ENCODE measurements around the gene ARHGAP32. TPM values are rescaled to one million over a fixed set of nuclear protein-coding genes. Genes with fewer than 3 reads are reported as not detected.

Gene ARHGAP32
- polyA plus RNA-seq, 1 experiment, result 6.1 TPM

DNA sequence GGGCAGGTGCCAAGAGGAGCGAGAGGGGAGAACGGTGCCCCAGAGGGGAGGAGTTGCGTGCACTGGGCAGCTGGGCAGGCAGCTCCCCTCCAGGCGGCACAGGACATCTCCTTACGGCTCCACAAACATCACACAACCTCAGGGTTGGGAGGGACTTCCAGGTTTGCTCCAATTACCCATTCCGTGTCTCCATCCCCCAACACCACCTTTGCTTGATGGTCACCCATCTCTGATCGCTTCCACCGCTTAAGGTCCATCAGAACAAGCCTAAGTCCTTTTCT lies 235.0 kb downstream of the ARHGAP32 start:
- Histone ChIP-seq H3K36me3 (ENCODE audit: control insufficient read depth, insufficient read depth, low read length) (no peaks in the 10 kb centered on the region), H3K4me3 (ENCODE audit: low read depth, low read length) (no peak overlapping the region), H3K27me3 (ENCODE audit: control insufficient read depth, insufficient read depth, low read length) (peaks cover 1% of the 10 kb centered on the region)
- no peak for DNase-seq (ENCODE audit: low read depth)
- CTCF ChIA-PET, result interaction anchor here (0.8 to 10.0 kb wide), 26 partner anchors 10 to 925 kb away, joined by 3 to 253 read pairs (median 4); partner anchors contain the start of genes KCNJ1, KCNJ5 and TP53AIP1
- TF ChIP-seq, protein P1, sequence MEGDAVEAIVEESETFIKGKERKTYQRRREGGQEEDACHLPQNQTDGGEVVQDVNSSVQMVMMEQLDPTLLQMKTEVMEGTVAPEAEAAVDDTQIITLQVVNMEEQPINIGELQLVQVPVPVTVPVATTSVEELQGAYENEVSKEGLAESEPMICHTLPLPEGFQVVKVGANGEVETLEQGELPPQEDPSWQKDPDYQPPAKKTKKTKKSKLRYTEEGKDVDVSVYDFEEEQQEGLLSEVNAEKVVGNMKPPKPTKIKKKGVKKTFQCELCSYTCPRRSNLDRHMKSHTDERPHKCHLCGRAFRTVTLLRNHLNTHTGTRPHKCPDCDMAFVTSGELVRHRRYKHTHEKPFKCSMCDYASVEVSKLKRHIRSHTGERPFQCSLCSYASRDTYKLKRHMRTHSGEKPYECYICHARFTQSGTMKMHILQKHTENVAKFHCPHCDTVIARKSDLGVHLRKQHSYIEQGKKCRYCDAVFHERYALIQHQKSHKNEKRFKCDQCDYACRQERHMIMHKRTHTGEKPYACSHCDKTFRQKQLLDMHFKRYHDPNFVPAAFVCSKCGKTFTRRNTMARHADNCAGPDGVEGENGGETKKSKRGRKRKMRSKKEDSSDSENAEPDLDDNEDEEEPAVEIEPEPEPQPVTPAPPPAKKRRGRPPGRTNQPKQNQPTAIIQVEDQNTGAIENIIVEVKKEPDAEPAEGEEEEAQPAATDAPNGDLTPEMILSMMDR (IDR thresholded peaks at IDR 0.05; ENCODE audit: insufficient read depth, low read depth, low read length), result no peak
- POLR2A ChIA-PET, result interaction anchor here (0.9 kb wide), 1 partner anchor 67 kb away, joined by 3 read pairs; no protein-coding TSS in a partner anchor

DNA sequence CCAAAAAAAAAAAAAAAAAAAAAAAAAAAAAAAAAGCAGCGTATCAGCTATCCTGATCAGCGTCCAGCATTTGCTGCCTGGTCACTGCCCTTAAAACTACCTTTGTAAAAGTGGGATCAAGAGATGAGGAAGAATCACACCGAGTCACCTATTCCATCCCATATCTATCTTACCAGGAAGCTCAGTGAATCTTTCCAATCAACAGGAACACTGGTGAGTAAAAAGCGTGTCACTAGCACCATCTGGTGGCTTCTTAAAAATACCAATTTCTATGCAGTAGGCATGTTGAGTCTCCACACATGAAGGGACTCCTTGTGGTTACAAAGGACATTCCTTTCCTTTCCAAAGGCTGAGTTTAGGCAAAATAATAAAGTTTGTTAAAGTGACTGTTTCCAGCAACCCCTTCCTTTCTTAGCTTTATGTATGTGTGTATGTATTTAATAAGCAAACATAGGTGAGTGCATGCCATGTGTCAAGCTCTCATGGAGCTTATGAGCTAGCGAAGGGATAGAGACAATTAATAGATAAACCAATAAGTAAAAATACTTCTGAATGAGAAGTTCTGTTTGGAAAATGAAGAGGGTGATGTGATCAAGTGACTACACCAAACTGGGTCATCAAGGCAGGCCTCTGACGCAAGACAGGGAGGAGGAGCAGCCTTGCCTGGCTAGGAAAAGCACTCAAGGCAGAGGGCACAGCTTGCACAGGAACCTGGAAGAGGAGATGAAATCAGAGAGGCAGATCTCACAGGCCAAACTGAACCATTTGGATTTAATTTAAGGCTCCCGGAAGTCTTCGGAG lies 235.5 kb downstream of the ARHGAP32 start:
- ChIA-PET POLR2A (interaction anchor here (0.5 to 1.0 kb wide), 4 partner anchors 66 to 1153 kb away, joined by 3 to 4 read pairs (median 4); no protein-coding TSS in a partner anchor), CTCF (interaction anchor here (0.6 to 10.0 kb wide), 40 partner anchors 10 to 1467 kb away, joined by 3 to 253 read pairs (median 4); partner anchors contain the start of genes KCNJ1, KCNJ5 and TP53AIP1)
- TF ChIP-seq, protein P1 (IDR thresholded peaks at IDR 0.05; ENCODE audit: insufficient read depth, low read depth, low read length), result peak; percentile 65

DNA sequence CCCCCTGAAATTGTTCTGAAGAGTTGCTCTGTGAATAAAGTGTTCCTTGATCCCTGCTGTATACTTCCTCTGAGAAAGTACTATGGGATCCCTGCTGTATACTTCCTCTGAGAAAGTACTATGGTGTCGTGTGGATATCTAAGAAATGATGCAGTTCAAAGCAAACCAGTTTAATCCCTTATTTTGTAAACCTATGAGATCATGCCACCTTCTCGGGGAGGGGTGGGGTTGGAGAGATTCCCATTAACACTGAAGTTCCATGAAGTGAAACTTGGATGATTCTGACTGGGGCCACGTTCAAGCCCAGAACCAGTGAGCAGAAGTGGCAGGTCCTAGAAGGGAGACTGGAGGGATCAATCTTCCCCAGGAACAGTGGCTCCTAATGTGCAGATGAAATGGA lies 236.5 kb downstream of the ARHGAP32 start:
- ChIA-PET CTCF (interaction anchor here (0.7 to 10.0 kb wide), 14 partner anchors 9 to 1466 kb away, joined by 3 to 253 read pairs (median 5); partner anchors contain the start of gene KCNJ5), POLR2A (no interaction called here)
- no peak overlapping the region for H3K4me3 ChIP-seq (ENCODE audit: low read depth, low read length)
- no peaks in the 10 kb centered on the region for H3K36me3 ChIP-seq (ENCODE audit: control insufficient read depth, insufficient read depth, low read length)
- no peak for DNase-seq (ENCODE audit: low read depth)
- H3K27me3 ChIP-seq (ENCODE audit: control insufficient read depth, insufficient read depth, low read length), result peaks cover 1% of the 10 kb centered on the region
- TF ChIP-seq, protein P1 (IDR thresholded peaks at IDR 0.05; ENCODE audit: insufficient read depth, low read depth, low read length), result no peak

More for the DNA sequence above, 235.5 kb downstream of the ARHGAP32 start:
- Histone ChIP-seq H3K27me3 (ENCODE audit: control insufficient read depth, insufficient read depth, low read length) (peaks cover 1% of the 10 kb centered on the region), H3K36me3 (ENCODE audit: control insufficient read depth, insufficient read depth, low read length) (no peaks in the 10 kb centered on the region), H3K4me3 (ENCODE audit: low read depth, low read length) (no peak overlapping the region)
- DNase-seq (ENCODE audit: low read depth), result peak; percentile 26

DNA sequence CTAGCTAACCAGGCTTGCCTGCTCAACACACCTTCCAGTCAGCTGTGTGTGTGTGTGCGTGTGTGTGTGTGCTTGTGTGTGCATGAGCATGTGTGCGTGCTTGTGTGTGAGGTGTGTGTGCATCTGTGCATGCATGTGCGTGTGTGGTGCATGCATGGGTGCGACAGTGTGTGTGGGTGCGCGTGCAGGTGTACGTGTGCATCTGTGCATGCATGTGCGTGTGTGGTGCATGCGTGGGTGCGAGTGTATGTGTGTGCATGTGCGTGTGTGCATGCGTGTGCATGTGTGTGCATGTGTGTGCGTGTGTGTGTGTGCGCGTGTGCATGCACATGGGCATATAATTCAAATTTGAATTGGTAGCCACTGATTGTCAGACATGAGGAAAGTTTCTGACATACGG lies 239.0 kb downstream of the ARHGAP32 start:
- Histone ChIP-seq H3K36me3 (ENCODE audit: control insufficient read depth, insufficient read depth, low read length) (no peaks in the 10 kb centered on the region), H3K27me3 (ENCODE audit: control insufficient read depth, insufficient read depth, low read length) (peaks cover under 1% of the 10 kb centered on the region), H3K4me3 (ENCODE audit: low read depth, low read length) (no peak overlapping the region)
- CTCF ChIA-PET, result interaction anchor here (1.3 to 10.0 kb wide), 3 partner anchors 65 to 71 kb away, joined by 3 to 253 read pairs (median 7); partner anchors contain the start of gene KCNJ5
- TF ChIP-seq, protein P1 (IDR thresholded peaks at IDR 0.05; ENCODE audit: insufficient read depth, low read depth, low read length), result no peak
- POLR2A ChIA-PET, result no interaction called here
- no peak for DNase-seq (ENCODE audit: low read depth)

DNA sequence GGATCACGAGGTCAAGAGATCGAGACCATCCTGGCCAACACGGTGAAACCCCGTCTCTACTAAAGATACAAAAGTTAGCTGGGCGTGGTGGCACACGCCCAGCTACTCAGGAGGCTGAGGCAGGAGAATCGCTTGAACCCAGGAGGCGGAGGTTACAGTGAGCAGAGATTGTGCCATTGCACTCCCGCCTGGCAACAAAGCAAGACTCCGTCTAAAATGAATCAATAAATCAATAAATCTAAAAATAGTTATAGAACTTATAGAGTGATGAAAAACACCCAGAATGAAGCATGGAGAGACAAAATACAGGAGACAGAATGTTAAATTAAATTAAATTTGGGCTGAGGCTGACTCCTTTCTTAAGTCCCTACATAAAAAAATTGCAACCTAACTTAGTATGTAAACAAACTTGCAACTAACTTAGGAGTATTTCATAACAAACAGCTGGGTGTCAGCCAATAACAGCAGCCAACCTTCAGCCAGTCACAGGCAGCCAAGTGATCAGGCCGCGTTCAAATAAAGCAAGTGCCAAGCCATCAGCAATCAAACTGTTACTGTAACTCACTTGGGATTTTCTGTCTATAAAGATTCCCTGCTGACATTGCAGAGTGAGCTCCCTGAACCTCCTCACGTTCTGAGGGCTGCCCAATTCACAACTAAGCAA lies 242.2 kb downstream of the ARHGAP32 start:
- Histone ChIP-seq H3K36me3 (ENCODE audit: control insufficient read depth, insufficient read depth, low read length) (no peaks in the 10 kb centered on the region), H3K4me3 (ENCODE audit: low read depth, low read length) (no peak overlapping the region), H3K27me3 (ENCODE audit: control insufficient read depth, insufficient read depth, low read length) (0 out of 2 replicates have a peak, but pooled peaks cover 1% of the 10 kb centered on the region)
- TF ChIP-seq, protein P1 (IDR thresholded peaks at IDR 0.05; ENCODE audit: insufficient read depth, low read depth, low read length), result no peak
- no peak for DNase-seq (ENCODE audit: low read depth)
- POLR2A ChIA-PET, result no interaction called here
- CTCF ChIA-PET, result interaction anchor here (9.4 kb wide), 1 partner anchor 65 kb away, joined by 83 read pairs; no protein-coding TSS in a partner anchor
